Trophoblast cell (in vitro differentiated cells and primary cell): ENCODE measurements around the gene CASP1.

Experiments
- DNase-seq, 2 donors: peaks; one replicate each; pipeline ENCODE4 v3.0.0-alpha.2; 2016
- H2AFZ ChIP-seq: 2 replicates; pipeline ENCODE4 v1.6.1; 2013; ENCODE audit warnings: low read length, moderate library complexity, mild to moderate bottlenecking; ENCODE audit not compliant: insufficient read depth, poor library complexity
- H2AK5ac ChIP-seq: 2 replicates; pipeline ENCODE4 v1.6.1; 2013; ENCODE audit warnings: mild to moderate bottlenecking, low read length
- H2BK120ac ChIP-seq: 2 replicates; pipeline ENCODE4 v1.6.1; 2013; ENCODE audit warnings: low read length, mild to moderate bottlenecking, moderate library complexity; ENCODE audit not compliant: insufficient read depth, poor library complexity
- H2BK12ac ChIP-seq: 2 replicates; pipeline ENCODE4 v1.6.1; 2013; ENCODE audit warnings: mild to moderate bottlenecking, low read length, moderate library complexity
- H2BK5ac ChIP-seq: 2 replicates; pipeline ENCODE4 v1.6.1; 2013; ENCODE audit warnings: low read length, low read depth, moderate library complexity, mild to moderate bottlenecking; ENCODE audit not compliant: poor library complexity
- H3K14ac ChIP-seq: 2 replicates; pipeline ENCODE4 v1.6.1; 2013; ENCODE audit warnings: mild to moderate bottlenecking, low read length
- H3K18ac ChIP-seq: 2 replicates; pipeline ENCODE4 v1.6.1; 2013; ENCODE audit warnings: mild to moderate bottlenecking, low read length
- H3K23ac ChIP-seq: 2 replicates; pipeline ENCODE4 v1.6.1; 2013; ENCODE audit warnings: low read length
- H3K27ac ChIP-seq: 2 replicates; pipeline ENCODE4 v1.5.1; 2013; ENCODE audit warnings: low read depth, mild to moderate bottlenecking, inconsistent platforms, low read length, moderate library complexity
- H3K27me3 ChIP-seq: 2 replicates; pipeline ENCODE4 v1.6.1; 2013; ENCODE audit warnings: inconsistent platforms, mild to moderate bottlenecking, low read length, moderate library complexity; ENCODE audit not compliant: insufficient read depth
- H3K36me3 ChIP-seq, 2 experiments: 1 replicate in 1 of 2; 2 replicates in 1 of 2; pipeline ENCODE4 v1.6.1; 2013; ENCODE audit warnings: low read length in 2 of 2, mild to moderate bottlenecking in 2 of 2, moderate library complexity in 1 of 2; ENCODE audit not compliant: insufficient read depth in 2 of 2, control insufficient read depth in 1 of 2
- H3K4ac ChIP-seq: 2 replicates; pipeline ENCODE4 v1.6.1; 2013; ENCODE audit warnings: low read depth, mild to moderate bottlenecking, low read length, moderate library complexity
- H3K4me1 ChIP-seq, 2 experiments: 1 replicate in 1 of 2; 2 replicates in 1 of 2; pipeline ENCODE4 v1.6.1; 2013; ENCODE audit warnings: low read length in 2 of 2, mild to moderate bottlenecking in 2 of 2, moderate library complexity in 1 of 2; ENCODE audit not compliant: insufficient read depth in 2 of 2, control insufficient read depth in 1 of 2
- H3K4me2 ChIP-seq: 2 replicates; pipeline ENCODE4 v1.6.1; 2013; ENCODE audit warnings: inconsistent platforms, mild to moderate bottlenecking, low read length, moderate library complexity
- H3K4me3 ChIP-seq: 2 replicates; pipeline ENCODE4 v1.5.1; 2013; ENCODE audit warnings: mild to moderate bottlenecking, low read depth, low read length, inconsistent platforms
- H3K79me1 ChIP-seq: one replicate; pipeline ENCODE4 v1.6.1; 2013; ENCODE audit warnings: low read length
- H3K79me2 ChIP-seq: 2 replicates; pipeline ENCODE4 v1.6.1; 2013; ENCODE audit warnings: low read length, mild to moderate bottlenecking; ENCODE audit not compliant: control insufficient read depth, insufficient read depth, poor library complexity
- H3K9ac ChIP-seq: 2 replicates; pipeline ENCODE4 v1.6.1; 2013; ENCODE audit warnings: mild to moderate bottlenecking, low read length
- H3K9me3 ChIP-seq: 2 replicates; pipeline ENCODE4 v1.6.1; 2013; ENCODE audit warnings: low read depth, mild to moderate bottlenecking, control low read depth, inconsistent platforms, low read length; ENCODE audit not compliant: insufficient read depth
- H4K12ac ChIP-seq: 2 replicates; pipeline ENCODE4 v1.6.1; 2013; ENCODE audit warnings: low read depth, mild to moderate bottlenecking, low read length, moderate library complexity
- H4K8ac ChIP-seq: 2 replicates; pipeline ENCODE4 v1.6.1; 2013; ENCODE audit warnings: low read depth, mild to moderate bottlenecking, low read length, moderate library complexity
- H4K91ac ChIP-seq: one replicate; pipeline ENCODE4 v1.6.1; 2013; ENCODE audit warnings: low read depth, mild to moderate bottlenecking, low read length, moderate library complexity
- WGBS: extraction: QIAGEN DNeasy Blood & Tissue Kit; methylation state at CpG from one replicate; pipeline ENCODE4 v1.1.7; 2013; ENCODE audit warnings: missing lambda C conversion rate; ENCODE audit not compliant: insufficient read length, insufficient coverage; ENCODE audit errors: extremely low coverage; 5-methylcytosine and 5-hydroxymethylcytosine counted together

Gene CASP1

DNA sequence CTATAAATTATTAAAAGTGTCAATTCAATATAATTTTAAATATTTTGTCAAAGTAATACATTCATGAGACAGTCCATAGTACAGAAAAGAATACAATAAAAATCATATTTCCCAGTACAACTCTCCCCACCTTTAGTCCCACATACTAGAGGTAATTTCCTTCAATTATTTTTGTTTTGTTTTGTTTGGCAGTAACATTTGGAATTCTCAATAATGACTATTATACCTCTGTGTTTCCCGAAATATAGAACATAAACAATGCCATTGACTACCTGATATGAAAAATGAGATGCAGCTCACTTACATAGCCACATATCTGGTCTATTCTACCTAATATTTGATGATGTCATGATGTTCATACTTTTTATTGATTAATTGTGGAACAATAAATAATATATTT lies 42.2 kb downstream of the CASP1 start:
- H3K27ac ChIP-seq: no peak overlapping the region
- H3K23ac ChIP-seq: no peak overlapping the region
- no peak overlapping the region for H2BK5ac ChIP-seq
- DNase-seq: no peak
- WGBS: no CpG with 5 or more reads among the region's 1 CpG
- H4K8ac ChIP-seq: no peak overlapping the region
- H3K4me3 ChIP-seq: no peak overlapping the region
- no peaks in the 10 kb centered on the region for H3K27me3 ChIP-seq
- no peaks in the 10 kb centered on the region for H3K4me1 ChIP-seq
- H2AFZ ChIP-seq: no peak overlapping the region
- no peak overlapping the region for H3K9ac ChIP-seq
- peaks cover 2% of the 10 kb centered on the region for H3K9me3 ChIP-seq
- H3K4ac ChIP-seq: no peak overlapping the region
- no peak overlapping the region for H3K4me2 ChIP-seq
- no peak overlapping the region for H2AK5ac ChIP-seq
- no peaks in the 10 kb centered on the region for H3K36me3 ChIP-seq
- H3K18ac ChIP-seq: no peak overlapping the region
- H3K14ac ChIP-seq: no peak overlapping the region
- no peaks in the 10 kb centered on the region for H3K79me1 ChIP-seq
- no peak overlapping the region for H4K12ac ChIP-seq
- H2BK120ac ChIP-seq: no peak overlapping the region
- no peak overlapping the region for H4K91ac ChIP-seq
- H2BK12ac ChIP-seq: no peak overlapping the region
- H3K79me2 ChIP-seq: no peaks in the 10 kb centered on the region

GRCh38 chr11:104991994-104992393 lies 43.0 kb downstream of the CASP1 start:
- Histone ChIP-seq H2BK12ac (no peak overlapping the region), H3K4me3 (no peak overlapping the region), H3K23ac (no peak overlapping the region), H4K91ac (no peak overlapping the region), H4K12ac (no peak overlapping the region), H3K4me2 (no peak overlapping the region), H3K18ac (no peak overlapping the region), H3K9me3 (peaks cover 2% of the 10 kb centered on the region), H2BK120ac (no peak overlapping the region), H3K36me3 (no peaks in the 10 kb centered on the region), H3K9ac (no peak overlapping the region), H4K8ac (no peak overlapping the region), H2BK5ac (no peak overlapping the region), H3K4me1 (no peaks in the 10 kb centered on the region), H3K79me2 (no peaks in the 10 kb centered on the region), H3K27ac (no peak overlapping the region), H2AFZ (no peak overlapping the region), H3K4ac (no peak overlapping the region), H3K27me3 (no peaks in the 10 kb centered on the region), H3K79me1 (no peaks in the 10 kb centered on the region), H2AK5ac (no peak overlapping the region), H3K14ac (no peak overlapping the region)
- DNase-seq: no peak
- no CpG with 5 or more reads among the region's 4 CpGs for WGBS

DNA sequence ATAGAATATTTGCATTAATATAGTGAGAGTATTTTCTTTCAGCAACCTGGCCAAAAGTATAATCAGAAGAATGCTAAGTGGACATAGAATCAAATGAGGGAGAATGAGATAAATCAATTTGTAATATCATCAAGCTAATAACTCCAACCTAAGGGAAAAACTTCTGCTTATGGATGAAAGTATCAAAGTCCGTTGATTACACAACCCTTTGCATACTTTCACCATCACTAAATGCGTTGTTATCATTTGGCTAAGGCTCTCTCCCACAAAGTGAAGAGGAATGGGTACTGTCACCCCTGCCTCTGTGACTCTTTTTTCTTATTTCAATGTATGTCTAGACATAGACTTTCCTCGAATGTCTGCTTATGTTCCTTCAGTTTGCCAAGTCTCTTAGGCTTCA lies 50.1 kb downstream of the CASP1 start:
- Histone ChIP-seq H2AFZ (no peak overlapping the region), H3K36me3 (no peaks in the 10 kb centered on the region), H2AK5ac (no peak overlapping the region), H4K12ac (no peak overlapping the region), H3K4ac (no peak overlapping the region), H4K8ac (no peak overlapping the region), H2BK12ac (no peak overlapping the region), H3K9me3 (no peaks in the 10 kb centered on the region), H3K79me2 (no peaks in the 10 kb centered on the region), H3K27me3 (no peaks in the 10 kb centered on the region), H3K4me3 (no peak overlapping the region), H3K27ac (no peak overlapping the region), H3K79me1 (no peaks in the 10 kb centered on the region), H3K18ac (no peak overlapping the region), H2BK5ac (no peak overlapping the region), H3K14ac (no peak overlapping the region), H3K4me1 (no peaks in the 10 kb centered on the region), H3K4me2 (no peak overlapping the region), H2BK120ac (no peak overlapping the region), H3K9ac (no peak overlapping the region), H3K23ac (no peak overlapping the region), H4K91ac (no peak overlapping the region)
- no peak for DNase-seq
- WGBS: no CpG with 5 or more reads among the region's 3 CpGs

- no peaks in the 10 kb centered on the region for H3K79me1 ChIP-seq
- no peak overlapping the region for H3K9ac ChIP-seq
- H4K91ac ChIP-seq: no peak overlapping the region
- no peaks in the 10 kb centered on the region for H3K9me3 ChIP-seq
- H3K4me1 ChIP-seq: no peaks in the 10 kb centered on the region
- no peak overlapping the region for H3K18ac ChIP-seq
- no peak overlapping the region for H2BK120ac ChIP-seq
- H3K36me3 ChIP-seq: no peaks in the 10 kb centered on the region
- WGBS: no CpG with 5 or more reads among the region's 1 CpG
- H3K79me2 ChIP-seq: no peaks in the 10 kb centered on the region
- peak in 1 of 2 donors; percentile 39 for DNase-seq
- H2BK12ac ChIP-seq: no peak overlapping the region
- no peak overlapping the region for H3K4me3 ChIP-seq
- H3K27ac ChIP-seq: no peak overlapping the region
- H3K4ac ChIP-seq: no peak overlapping the region
- H3K4me2 ChIP-seq: no peak overlapping the region
- no peak overlapping the region for H3K14ac ChIP-seq
- H3K23ac ChIP-seq: no peak overlapping the region
- H4K12ac ChIP-seq: no peak overlapping the region
- H3K27me3 ChIP-seq: no peaks in the 10 kb centered on the region
- no peak overlapping the region for H4K8ac ChIP-seq
- no peak overlapping the region for H2AK5ac ChIP-seq
- no peak overlapping the region for H2BK5ac ChIP-seq
- no peak overlapping the region for H2AFZ ChIP-seq
Observed at GRCh38 chr11:104979839-104980238, 55.1 kb downstream of the CASP1 start.
